HCT116 (cell line): ENCODE data around the gene RANBP10. TPM values are rescaled to one million over a fixed set of nuclear protein-coding genes. Genes with fewer than 3 reads are reported as not detected.
A peak's percentile ranks its signal among the peaks of the same experiment; 100 is the strongest.

Source experiments
- ATAC-seq: fragments of 200-7000 bp; cut with Tn5 transposase; 2 replicates; pipeline ENCODE4 v1.9.1; 2020; ENCODE audit warnings: mild to moderate bottlenecking, moderate library complexity
- BruUV-seq: library from RNA; stranded (reverse); fragments of 400-500 nt; replicated peaks from 2 replicates; lab custom pipeline; 2021; lab: Mats Ljungman, UMichigan
- CTCF ChIA-PET: fragments of 300-600 bp; sonication (Branson Sonifier 250); formaldehyde crosslinking; loops from one replicate; lab custom pipeline; 2021; ENCODE audit warnings: antibody characterized with exemption; lab: Charles Lee
- POLR2A ChIA-PET: fragments of 300-600, 350-600 bp; sonication (Branson Sonifier 250); formaldehyde crosslinking; loops from one replicate; lab custom pipeline; 2021; ENCODE audit warnings: antibody characterized with exemption; lab: Charles Lee
- RAD21 ChIA-PET, 2 experiments: fragments of 300-600 bp; sonication (Branson Sonifier 250); formaldehyde crosslinking; loops; one replicate each; lab custom pipeline; 2023; ENCODE audit warnings: low total read pairs in 2 of 2; ENCODE audit not compliant: uncharacterized antibody in 2 of 2, unreplicated experiment in 2 of 2, low non-redundant PET in 1 of 2; lab: Charles Lee
- DNase-seq: peaks from one replicate; pipeline ENCODE4 v3.0.0-alpha.2; 2010; ENCODE audit warnings: low read depth, low spot score
- H2AFZ ChIP-seq: fragments of 200-600 bp; shearing (Covaris generic), sonication (generic); 2 replicates; pipeline ENCODE4 v1.6.1; 2017; ENCODE audit warnings: low read depth, mixed run types, mixed read lengths, antibody characterized with exemption, low read length; ENCODE audit not compliant: poor library complexity, severe bottlenecking
- H3K27ac ChIP-seq: 2 replicates; pipeline ENCODE4 v1.5.1; 2012; ENCODE audit warnings: low read depth, low read length
- H3K27me3 ChIP-seq: fragments of 200-600 bp; sonication (generic); 2 replicates; pipeline ENCODE4 v1.6.1; 2016; ENCODE audit warnings: mixed run types, low read length, mixed read lengths; ENCODE audit not compliant: insufficient read depth
- H3K36me3 ChIP-seq, 2 experiments: fragments of 200-500 bp in 1 of 2; fragments of 200-600 bp in 1 of 2; sonication (Bioruptor generic) in 1 of 2; sonication (generic) in 1 of 2; 2 replicates each; pipeline versions ENCODE4 v1.5.1 to v1.6.1; 2014 to 2016; ENCODE audit warnings: low read length in 2 of 2, inconsistent platforms in 1 of 2, mixed read lengths in 1 of 2, mixed run types in 1 of 2; ENCODE audit not compliant: insufficient read depth in 2 of 2, control insufficient read depth in 1 of 2
- H3K4me1 ChIP-seq, 2 experiments: fragments of 200-600 bp in 1 of 2; sonication (generic) in 1 of 2; 2 replicates each; pipeline versions ENCODE4 v1.5.1 to v1.6.1; 2012 to 2017; ENCODE audit warnings: low read length in 2 of 2, inconsistent platforms in 1 of 2, mild to moderate bottlenecking in 1 of 2, mixed read lengths in 1 of 2, mixed run types in 1 of 2, moderate library complexity in 1 of 2; ENCODE audit not compliant: insufficient read depth in 2 of 2, control insufficient read depth in 1 of 2
- H3K4me2 ChIP-seq: fragments of 200-600 bp; sonication (generic); 2 replicates; pipeline ENCODE4 v1.6.1; 2017; ENCODE audit warnings: mixed run types, low read length, mixed read lengths
- H3K4me3 ChIP-seq, 2 experiments: fragments of 200-600 bp in 1 of 2; sonication (generic) in 1 of 2; replicated peaks in 1 of 2; 2 replicates each; pipeline ENCODE4 v1.5.1; 2011 to 2016; ENCODE audit warnings: low read length in 2 of 2, control low read depth in 1 of 2, low read depth in 1 of 2, mild to moderate bottlenecking in 1 of 2, mixed read lengths in 1 of 2, mixed run types in 1 of 2
- H3K79me2 ChIP-seq: fragments of 200-600 bp; sonication (generic); 2 replicates; pipeline ENCODE4 v1.6.1; 2017; ENCODE audit warnings: mild to moderate bottlenecking, mixed run types, low read length, moderate library complexity, mixed read lengths; ENCODE audit not compliant: insufficient read depth
- H3K9ac ChIP-seq: fragments of 200-600 bp; sonication (generic); 2 replicates; pipeline ENCODE4 v1.6.1; 2016; ENCODE audit warnings: low read length, mixed read lengths
- H3K9me2 ChIP-seq: fragments of 200-600 bp; sonication (generic), shearing (Covaris generic); 2 replicates; pipeline ENCODE4 v1.6.1; 2017; ENCODE audit warnings: mixed run types, mild to moderate bottlenecking, moderate library complexity; ENCODE audit not compliant: insufficient read depth
- H3K9me3 ChIP-seq, 2 experiments: fragments of 200-500 bp in 1 of 2; fragments of 200-600 bp in 1 of 2; sonication (Bioruptor generic) in 1 of 2; sonication (generic) in 1 of 2; 2 replicates each; pipeline ENCODE4 v1.6.1; 2014 to 2017; ENCODE audit warnings: low read length in 2 of 2, mixed read lengths in 2 of 2, inconsistent platforms in 1 of 2, low read depth in 1 of 2, mild to moderate bottlenecking in 1 of 2, mixed run types in 1 of 2, moderate library complexity in 1 of 2; ENCODE audit not compliant: control insufficient read depth in 1 of 2, insufficient read depth in 1 of 2
- H4K20me1 ChIP-seq: fragments of 200-600 bp; sonication (generic), shearing (Covaris generic); 2 replicates; pipeline ENCODE4 v1.6.1; 2017; ENCODE audit warnings: mixed run types, mild to moderate bottlenecking, moderate library complexity; ENCODE audit not compliant: insufficient read depth
- CBX3 ChIP-seq: IDR thresholded peaks from 2 replicates; pipeline ENCODE4 v1.6.1; 2012; ENCODE audit warnings: low read depth
- CEBPB ChIP-seq: IDR thresholded peaks from 2 replicates; pipeline ENCODE4 v1.6.1; 2012; ENCODE audit warnings: low read depth
- EGR1 ChIP-seq: IDR thresholded peaks from 2 replicates; pipeline ENCODE4 v1.6.1; 2012; ENCODE audit warnings: low read depth
- ELF1 ChIP-seq: IDR thresholded peaks from 2 replicates; pipeline ENCODE4 v1.6.1; 2012; ENCODE audit warnings: low read depth, borderline replicate concordance
- EZH2 ChIP-seq: fragments of 200-600 bp; sonication (generic); IDR thresholded peaks from 2 replicates; pipeline ENCODE4 v1.6.1; 2017; ENCODE audit warnings: antibody characterized with exemption, mixed run types
- EZH2phosphoT487 ChIP-seq: fragments of 200-600 bp; IDR thresholded peaks from 2 replicates; pipeline ENCODE4 v1.6.1; 2018; ENCODE audit warnings: antibody characterized with exemption, borderline replicate concordance
- FOSL1 ChIP-seq: IDR thresholded peaks from 2 replicates; pipeline ENCODE4 v1.6.1; 2012; ENCODE audit warnings: low read depth
- JUND ChIP-seq: IDR thresholded peaks from 2 replicates; pipeline ENCODE4 v1.6.1; 2012
- POLR2A ChIP-seq: IDR thresholded peaks from 2 replicates; pipeline ENCODE4 v1.7.0; 2011; ENCODE audit warnings: borderline replicate concordance; ENCODE audit not compliant: insufficient read depth, insufficient read length; ENCODE audit errors: extremely low read depth
- POLR2AphosphoS5 ChIP-seq: IDR thresholded peaks from 2 replicates; pipeline ENCODE4 v1.6.1; 2011; ENCODE audit warnings: mild to moderate bottlenecking, low read depth, low read length, moderate library complexity
- RAD21 ChIP-seq: IDR thresholded peaks from 2 replicates; pipeline ENCODE4 v1.6.1; 2012; ENCODE audit warnings: low read depth, mild to moderate bottlenecking
- SIN3A ChIP-seq: IDR thresholded peaks from 2 replicates; pipeline ENCODE4 v1.6.1; 2012; ENCODE audit warnings: low read depth
- SP1 ChIP-seq: IDR thresholded peaks from 2 replicates; pipeline ENCODE4 v1.6.1; 2012; ENCODE audit warnings: low read depth
- SRF ChIP-seq: IDR thresholded peaks from 2 replicates; pipeline ENCODE4 v1.6.1; 2012; ENCODE audit warnings: low read depth
- TCF7L2 ChIP-seq: IDR thresholded peaks from 2 replicates; pipeline ENCODE4 v1.7.0; 2011; ENCODE audit warnings: borderline replicate concordance, inconsistent platforms; ENCODE audit not compliant: insufficient read depth, insufficient read length; ENCODE audit errors: extremely low read depth
- YY1 ChIP-seq: IDR thresholded peaks from 2 replicates; pipeline ENCODE4 v1.6.1; 2011; ENCODE audit warnings: low read length, low read depth, moderate library complexity, mild to moderate bottlenecking; ENCODE audit not compliant: insufficient replicate concordance; ENCODE audit errors: extremely low read depth
- ZFX ChIP-seq: fragments of 450-650 bp; IDR thresholded peaks from 2 replicates; pipeline ENCODE4 v1.6.1; 2017
- ZNF274 ChIP-seq: fragments of 200-500 bp; sonication (Bioruptor generic); IDR thresholded peaks from 2 replicates; pipeline ENCODE4 v1.6.1; 2014; ENCODE audit warnings: mild to moderate bottlenecking, low read depth, low read length, inconsistent platforms
- intact Hi-C: fragments of 100-400 bp; cut with micrococcal nuclease; formaldehyde crosslinking; loops from 2 replicates; pipeline ENCODE4 v1.10.0; 2022
- total RNA-seq: library from RNA; stranded (reverse); gene quantifications from one replicate; pipeline ENCODE4 v1.2.1, GENCODE V29; 2021; ENCODE audit not compliant: unreplicated experiment
- TF ChIP-seq, protein P1 (sequence below), 3 experiments: fragments of 200-600 bp in 1 of 3; sonication (generic) in 1 of 3; IDR thresholded peaks in 2 of 3; conservative IDR thresholded peaks in 1 of 3; 2 replicates each; pipeline ENCODE4 v1.5.1; 2012 to 2017; ENCODE audit warnings: low read depth in 2 of 3, low read length in 2 of 3, antibody characterized with exemption in 1 of 3, borderline replicate concordance in 1 of 3, control low read depth in 1 of 3, mild to moderate bottlenecking in 1 of 3, mixed read lengths in 1 of 3, mixed run types in 1 of 3, moderate library complexity in 1 of 3; ENCODE audit not compliant: insufficient read depth in 1 of 3
- TF ChIP-seq, protein P2 (sequence below): IDR thresholded peaks from 2 replicates; pipeline ENCODE4 v1.6.1; 2012

RANBP10 gene
- total RNA-seq, 1 experiment from 2014 or later: 16.9 TPM

DNA sequence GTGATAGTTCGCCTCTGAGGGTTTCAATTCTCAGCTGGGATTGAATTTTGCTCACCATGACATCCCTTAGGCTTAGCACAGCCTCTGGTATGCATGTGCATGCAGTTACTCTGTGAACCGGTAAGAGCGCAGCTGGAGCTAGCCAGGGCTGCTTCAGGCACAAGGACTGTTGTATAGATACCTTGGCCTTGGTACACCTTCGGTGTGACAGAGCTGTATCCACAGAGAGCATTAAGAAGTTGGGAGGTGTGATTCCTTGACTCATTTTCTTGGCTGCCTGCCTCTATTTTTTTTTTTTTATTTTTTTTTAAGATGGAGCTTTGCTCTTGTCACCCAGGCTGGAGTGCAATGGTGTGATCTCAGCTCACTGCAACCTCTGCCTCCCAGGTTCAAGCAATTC lies 38.1 kb upstream of the RANBP10 start:
- POLR2A ChIA-PET: interaction anchor here (0.6 to 1.7 kb wide), 2 partner anchors 11 to 184 kb away, joined by 3 to 7 read pairs; partner anchors contain the start of gene ACD
- no peak overlapping the region for H3K4me2 ChIP-seq
- no peaks in the 10 kb centered on the region for H3K9me3 ChIP-seq
- no peak overlapping the region for H3K4me3 ChIP-seq
- peaks cover 4 to 6% of the 10 kb centered on the region in 2 experiments; a peak in 2 of 4 replicates for H3K36me3 ChIP-seq
- no peak for TF ChIP-seq CBX3
- TF ChIP-seq, all 23 proteins: peak for 0
- intact Hi-C loops: no loop called here
- ChIA-PET RAD21 (no interaction called here), CTCF (interaction anchor here (1.1 to 2.4 kb wide), 2 partner anchors 28 to 38 kb away, joined by 5 to 18 read pairs; partner anchors contain the start of genes RANBP10 and TSNAXIP1)
- Histone ChIP-seq H4K20me1 (peaks cover 4% of the 10 kb centered on the region; the same call in 1 of the 2 replicates), H3K4me1 (peaks cover 20 to 53% of the 10 kb centered on the region in 2 experiments), H2AFZ (no peak overlapping the region), H3K27ac (no peak overlapping the region), H3K9me2 (no peaks in the 10 kb centered on the region), H3K27me3 (no peaks in the 10 kb centered on the region), H3K79me2 (peaks cover 44% of the 10 kb centered on the region), H3K9ac (no peak overlapping the region)
- DNase-seq (no peak), ATAC-seq (no peak)
- BruUV-seq: no TSS peak

DNA sequence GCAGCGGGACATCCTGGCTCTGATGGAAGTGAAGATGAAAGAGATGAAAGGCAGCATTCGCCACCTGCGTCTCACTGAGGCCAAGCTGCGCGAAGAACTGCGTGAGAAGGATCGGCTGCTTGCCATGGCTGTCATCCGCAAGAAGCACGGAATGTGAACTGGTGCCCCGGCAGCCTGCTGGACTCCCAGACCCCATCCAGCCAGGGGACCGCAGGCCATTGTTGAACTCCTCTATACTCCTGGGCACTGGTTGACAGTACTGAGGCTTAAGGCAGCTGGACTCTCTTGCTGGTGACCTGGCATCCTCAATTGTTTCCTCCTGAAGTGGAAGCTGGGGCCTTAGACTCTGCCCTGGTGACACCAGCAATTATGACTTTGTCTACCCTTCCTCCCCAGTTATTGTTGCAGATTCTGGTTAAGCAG lies 37.0 kb upstream of the RANBP10 start:
- Histone ChIP-seq H3K79me2 (peaks cover 33% of the 10 kb centered on the region), H3K9ac (no peak overlapping the region), H3K36me3 (no peaks in the 10 kb centered on the region), H3K4me1 (peaks cover 20 to 52% of the 10 kb centered on the region in 2 experiments), H2AFZ (no peak overlapping the region), H3K4me3 (no peak overlapping the region), H3K9me2 (no peaks in the 10 kb centered on the region), H3K4me2 (peak overlapping the region; percentile 90; the same call in 1 of the 2 replicates), H3K27me3 (no peaks in the 10 kb centered on the region), H3K27ac (no peak overlapping the region; the same call in 1 of the 2 replicates), H3K9me3 (no peaks in the 10 kb centered on the region), H4K20me1 (no peaks in the 10 kb centered on the region)
- RAD21 ChIA-PET: no interaction called here
- intact Hi-C loops: no loop called here
- no peak for ATAC-seq
- no peak for DNase-seq
- TSS peak; percentile 21 for BruUV-seq
- TF ChIP-seq ELF1 (no peak), JUND (no peak), POLR2A (no peak), FOSL1 (no peak), EZH2 (no peak), SIN3A (no peak), ZFX (no peak), CEBPB (no peak), EGR1 (no peak), RAD21 (no peak), POLR2AphosphoS5 (no peak), SP1 (no peak), SRF (no peak), YY1 (no peak), EZH2phosphoT487 (no peak), ZNF274 (no peak), TCF7L2 (no peak)
- TF ChIP-seq, protein P1, sequence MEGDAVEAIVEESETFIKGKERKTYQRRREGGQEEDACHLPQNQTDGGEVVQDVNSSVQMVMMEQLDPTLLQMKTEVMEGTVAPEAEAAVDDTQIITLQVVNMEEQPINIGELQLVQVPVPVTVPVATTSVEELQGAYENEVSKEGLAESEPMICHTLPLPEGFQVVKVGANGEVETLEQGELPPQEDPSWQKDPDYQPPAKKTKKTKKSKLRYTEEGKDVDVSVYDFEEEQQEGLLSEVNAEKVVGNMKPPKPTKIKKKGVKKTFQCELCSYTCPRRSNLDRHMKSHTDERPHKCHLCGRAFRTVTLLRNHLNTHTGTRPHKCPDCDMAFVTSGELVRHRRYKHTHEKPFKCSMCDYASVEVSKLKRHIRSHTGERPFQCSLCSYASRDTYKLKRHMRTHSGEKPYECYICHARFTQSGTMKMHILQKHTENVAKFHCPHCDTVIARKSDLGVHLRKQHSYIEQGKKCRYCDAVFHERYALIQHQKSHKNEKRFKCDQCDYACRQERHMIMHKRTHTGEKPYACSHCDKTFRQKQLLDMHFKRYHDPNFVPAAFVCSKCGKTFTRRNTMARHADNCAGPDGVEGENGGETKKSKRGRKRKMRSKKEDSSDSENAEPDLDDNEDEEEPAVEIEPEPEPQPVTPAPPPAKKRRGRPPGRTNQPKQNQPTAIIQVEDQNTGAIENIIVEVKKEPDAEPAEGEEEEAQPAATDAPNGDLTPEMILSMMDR (IDR thresholded peaks at IDR 0.05 in 2 of 3, conservative IDR thresholded peaks at IDR 0.05 in 1 of 3; ENCODE audit: borderline replicate concordance in 1 of 3, insufficient read depth in 1 of 3, low read depth in 2 of 3, low read length in 2 of 3): no peak
- TF ChIP-seq, protein P2, sequence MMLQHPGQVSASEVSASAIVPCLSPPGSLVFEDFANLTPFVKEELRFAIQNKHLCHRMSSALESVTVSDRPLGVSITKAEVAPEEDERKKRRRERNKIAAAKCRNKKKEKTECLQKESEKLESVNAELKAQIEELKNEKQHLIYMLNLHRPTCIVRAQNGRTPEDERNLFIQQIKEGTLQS: no peak
- POLR2A ChIA-PET: interaction anchor here (0.9 kb wide), 1 partner anchor 37 kb away, joined by 3 read pairs; the partner anchor contains the start of genes RANBP10 and TSNAXIP1
- CTCF ChIA-PET: no interaction called here
